Activated CD4-positive, alpha-beta T cell treated with anti-CD3 and anti-CD28 coated beads for 4 hours (primary cell): ENCODE measurements around the gene RABAC1.

Experiments used
- DNase-seq, 2 donors: peaks; one replicate each; pipeline ENCODE4 v3.0.0-alpha.2; 2020

Gene RABAC1

GRCh38 chr19:41988947-41989346, 29.8 kb upstream of the RABAC1 start:
- DNase-seq = no peak

GRCh38 chr19:41987141-41987860, 28.2 kb upstream of the RABAC1 start:
- no peak for DNase-seq

- DNase-seq = no peak
These were observed 25.8 kb upstream of the RABAC1 start for GRCh38 chr19:41984961-41985360.

- no peak for DNase-seq
These were observed 22.6 kb upstream of the RABAC1 start for GRCh38 chr19:41981724-41982123.

GRCh38 chr19:41978470-41978869, 19.3 kb upstream of the RABAC1 start:
- no peak for DNase-seq

- no peak for DNase-seq
These were observed 18.8 kb upstream of the RABAC1 start for GRCh38 chr19:41977916-41978315.

GRCh38 chr19:41974652-41975051, 15.5 kb upstream of the RABAC1 start:
- DNase-seq = no peak

GRCh38 chr19:41971363-41971762, 12.2 kb upstream of the RABAC1 start:
- DNase-seq = no peak

- no peak for DNase-seq
These were observed 10.8 kb upstream of the RABAC1 start for GRCh38 chr19:41969772-41970458.

- DNase-seq = no peak
These were observed 9.9 kb upstream of the RABAC1 start for GRCh38 chr19:41968751-41969595.

- no peak for DNase-seq
These were observed 8.1 kb upstream of the RABAC1 start for GRCh38 chr19:41967054-41967783.

GRCh38 chr19:41965106-41965505, 6.0 kb upstream of the RABAC1 start:
- no peak for DNase-seq

GRCh38 chr19:41960973-41961372, 1.9 kb upstream of the RABAC1 start:
- DNase-seq = no peak

- DNase-seq = peak; percentile 83 to 84
These were observed 610 bp downstream of the RABAC1 start for GRCh38 chr19:41958367-41959055.

- DNase-seq = no peak
These were observed 1.2 kb downstream of the RABAC1 start for GRCh38 chr19:41957838-41958366.

- DNase-seq = no peak
These were observed 1.8 kb downstream of the RABAC1 start for GRCh38 chr19:41957161-41957837.

- DNase-seq = no peak
These were observed 2.5 kb downstream of the RABAC1 start for GRCh38 chr19:41956621-41957020.

- DNase-seq = no peak
These were observed 3.6 kb downstream of the RABAC1 start for GRCh38 chr19:41955521-41955920.

- peak; percentile 75 to 92 for DNase-seq
These were observed 7.4 kb downstream of the RABAC1 start for GRCh38 chr19:41951686-41952172.

- no peak for DNase-seq
These were observed 12.0 kb downstream of the RABAC1 start for GRCh38 chr19:41947091-41947490.

GRCh38 chr19:41945135-41945766, 13.9 kb downstream of the RABAC1 start:
- peak; percentile 90 to 92 for DNase-seq
